ENCODE data around the gene METRN. TPM values are rescaled to one million over a fixed set of nuclear protein-coding genes. Genes with fewer than 3 reads are reported as not detected.
A peak's percentile ranks its signal among the peaks of the same experiment; 100 is the strongest.

Gene METRN
- total and polyA plus RNA-seq, 2 donors (not counting 1 experiment from before 2014, with no cell fraction given) = 6.9 to 10.4 TPM

DNA sequence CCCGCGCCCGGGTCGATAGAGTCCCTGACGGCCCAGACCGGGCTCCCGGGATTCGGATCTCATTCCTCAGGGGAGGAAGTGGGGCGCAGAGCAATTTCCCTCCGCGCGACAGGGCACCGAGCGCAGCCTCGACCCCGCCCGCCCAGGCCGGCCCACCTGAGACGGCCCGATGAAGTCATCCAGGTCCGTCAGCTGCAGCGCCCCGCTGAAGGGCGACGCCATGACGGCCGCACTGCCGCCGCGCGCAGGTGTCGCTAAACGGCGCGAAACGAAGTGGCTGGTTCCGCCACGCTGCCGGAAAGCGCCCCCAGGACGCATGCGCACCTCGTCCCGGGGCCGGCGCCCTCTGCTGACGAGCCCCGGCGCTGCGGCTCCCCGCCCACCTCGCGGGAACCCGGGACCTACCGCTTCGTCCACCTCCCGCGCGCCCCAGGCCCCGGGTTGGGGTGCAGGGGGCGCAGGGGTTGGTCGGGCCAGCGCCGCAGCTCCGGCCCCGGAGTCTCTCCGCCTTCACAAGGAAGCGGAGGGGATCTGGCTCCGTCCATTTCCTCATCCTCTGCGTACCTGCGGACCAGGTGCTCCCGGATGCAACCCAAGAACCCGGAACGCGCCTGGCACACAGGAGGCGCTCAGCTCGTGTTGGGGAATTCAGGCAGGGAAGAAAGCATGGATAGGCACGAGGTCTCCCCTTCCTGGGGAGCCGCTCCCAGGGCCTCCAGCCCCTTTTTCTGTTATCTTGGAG lies 26.0 kb downstream of the METRN start, which contains the start of gene CIAO3:
Gene CIAO3, minus strand, starts transcription at position 234 of the 742 bp plus-strand sequence. Its CDS starts 12 bp downstream, at position 222.
- intact Hi-C loops (cut with micrococcal nuclease) = loop anchor here (1.0 to 2.0 kb wide), 4 partner anchors 13 to 56 kb away; partner anchors contain the start of genes CHTF18, JMJD8 and RPUSD1
- H3K9me3 Mint-ChIP-seq (ENCODE audit: insufficient read depth) = no peaks in the 10 kb centered on the region

More for the DNA sequence above, 26.0 kb downstream of the METRN start, which contains the start of gene CIAO3:
- Histone ChIP-seq H3K9ac (ENCODE audit: low read length) (peak within 1 kb of the TSS; percentile 97), H3K36me3 (replicated peaks in 1 of 2; ENCODE audit: control extremely low read depth in 1 of 2, control insufficient read depth in 1 of 2, extremely low read depth in 1 of 2, insufficient read depth in 2 of 2, low read length in 1 of 2) (peaks cover 0 to 11% of the 10 kb centered on the region in 2 experiments), H3K79me2 (ENCODE audit: control insufficient read depth, insufficient read depth, low read length) (peaks cover 16% of the 10 kb centered on the region), H3K27me3 (replicated peaks in 1 of 4; ENCODE audit: control extremely low read depth in 1 of 4, control insufficient read depth in 3 of 4, insufficient read depth in 4 of 4, low read length in 3 of 4) (no peaks in the 10 kb centered on the region), H3K27ac (ENCODE audit: low read length in 2 of 2) (peak within 1 kb of the TSS; percentile 86 to 94), H3K4me2 (replicated peaks; ENCODE audit: low read depth, low read length, poor library complexity, severe bottlenecking) (peak within 1 kb of the TSS; percentile 99), H3K9me3 (ENCODE audit: control extremely low read depth in 1 of 3, control insufficient read depth in 2 of 3, insufficient read depth in 1 of 3, low read length in 2 of 3) (no peaks in the 10 kb centered on the region), H3K4me1 (ENCODE audit: control insufficient read depth in 2 of 2, insufficient read depth in 2 of 2, low read length in 2 of 2) (peaks cover 20 to 36% of the 10 kb centered on the region in 2 donors), H2AFZ (ENCODE audit: insufficient read depth, low read depth, low read length, poor library complexity, severe bottlenecking) (peak within 1 kb of the TSS; percentile 90), H3K4me3 (ENCODE audit: control extremely low read depth in 1 of 5, extremely low read depth in 1 of 5, insufficient read depth in 1 of 5, low read depth in 2 of 5, low read length in 4 of 5) (peak within 1 kb of the TSS; percentile 21 to 94 (median 81)), H4K20me1 (ENCODE audit: control insufficient read depth, insufficient read depth, low read length, poor library complexity, severe bottlenecking) (peaks cover 9% of the 10 kb centered on the region)
- POLR2A ChIA-PET = interaction anchor here (1.0 to 2.0 kb wide), 4 partner anchors 8 to 48 kb away, joined by 3 to 11 read pairs (median 4); partner anchors contain the start of genes CHTF18 and RPUSD1
- WGBS (ENCODE audit: insufficient coverage) = under 1% methylated on average over 78 of the region's 79 CpGs
- CTCF ChIA-PET = interaction anchor here (0.9 to 5.9 kb wide), 12 partner anchors 9 to 61 kb away, joined by 3 to 31 read pairs (median 4); partner anchors contain the start of genes ANTKMT, HAGHL and METRN
- Mint-ChIP-seq H3K4me1 (peaks cover 18% of the 10 kb centered on the region), H3K27ac (peak within 1 kb of the TSS; percentile 83), H3K4me3 (peak within 1 kb of the TSS; percentile 82), H3K27me3 (no peaks in the 10 kb centered on the region)
- peak; percentile 95 for DNase-seq
- TF ChIP-seq EZH2 (IDR thresholded peaks at IDR 0.05; ENCODE audit: borderline replicate concordance, insufficient read depth, low read depth, low read length, poor library complexity, severe bottlenecking) = no peak
- TF ChIP-seq, protein P1, sequence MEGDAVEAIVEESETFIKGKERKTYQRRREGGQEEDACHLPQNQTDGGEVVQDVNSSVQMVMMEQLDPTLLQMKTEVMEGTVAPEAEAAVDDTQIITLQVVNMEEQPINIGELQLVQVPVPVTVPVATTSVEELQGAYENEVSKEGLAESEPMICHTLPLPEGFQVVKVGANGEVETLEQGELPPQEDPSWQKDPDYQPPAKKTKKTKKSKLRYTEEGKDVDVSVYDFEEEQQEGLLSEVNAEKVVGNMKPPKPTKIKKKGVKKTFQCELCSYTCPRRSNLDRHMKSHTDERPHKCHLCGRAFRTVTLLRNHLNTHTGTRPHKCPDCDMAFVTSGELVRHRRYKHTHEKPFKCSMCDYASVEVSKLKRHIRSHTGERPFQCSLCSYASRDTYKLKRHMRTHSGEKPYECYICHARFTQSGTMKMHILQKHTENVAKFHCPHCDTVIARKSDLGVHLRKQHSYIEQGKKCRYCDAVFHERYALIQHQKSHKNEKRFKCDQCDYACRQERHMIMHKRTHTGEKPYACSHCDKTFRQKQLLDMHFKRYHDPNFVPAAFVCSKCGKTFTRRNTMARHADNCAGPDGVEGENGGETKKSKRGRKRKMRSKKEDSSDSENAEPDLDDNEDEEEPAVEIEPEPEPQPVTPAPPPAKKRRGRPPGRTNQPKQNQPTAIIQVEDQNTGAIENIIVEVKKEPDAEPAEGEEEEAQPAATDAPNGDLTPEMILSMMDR (IDR thresholded peaks at IDR 0.05) = peak; percentile 97
- peak; percentile 88 for ATAC-seq (ENCODE audit: low read depth)
